Effector CD4-positive, alpha-beta T cell (primary cell): ENCODE data around the gene ORAI3.

Experiments
- DNase-seq: peaks from one replicate; pipeline ENCODE4 v3.0.0-alpha.2; 2020

The ORAI3 gene

DNA sequence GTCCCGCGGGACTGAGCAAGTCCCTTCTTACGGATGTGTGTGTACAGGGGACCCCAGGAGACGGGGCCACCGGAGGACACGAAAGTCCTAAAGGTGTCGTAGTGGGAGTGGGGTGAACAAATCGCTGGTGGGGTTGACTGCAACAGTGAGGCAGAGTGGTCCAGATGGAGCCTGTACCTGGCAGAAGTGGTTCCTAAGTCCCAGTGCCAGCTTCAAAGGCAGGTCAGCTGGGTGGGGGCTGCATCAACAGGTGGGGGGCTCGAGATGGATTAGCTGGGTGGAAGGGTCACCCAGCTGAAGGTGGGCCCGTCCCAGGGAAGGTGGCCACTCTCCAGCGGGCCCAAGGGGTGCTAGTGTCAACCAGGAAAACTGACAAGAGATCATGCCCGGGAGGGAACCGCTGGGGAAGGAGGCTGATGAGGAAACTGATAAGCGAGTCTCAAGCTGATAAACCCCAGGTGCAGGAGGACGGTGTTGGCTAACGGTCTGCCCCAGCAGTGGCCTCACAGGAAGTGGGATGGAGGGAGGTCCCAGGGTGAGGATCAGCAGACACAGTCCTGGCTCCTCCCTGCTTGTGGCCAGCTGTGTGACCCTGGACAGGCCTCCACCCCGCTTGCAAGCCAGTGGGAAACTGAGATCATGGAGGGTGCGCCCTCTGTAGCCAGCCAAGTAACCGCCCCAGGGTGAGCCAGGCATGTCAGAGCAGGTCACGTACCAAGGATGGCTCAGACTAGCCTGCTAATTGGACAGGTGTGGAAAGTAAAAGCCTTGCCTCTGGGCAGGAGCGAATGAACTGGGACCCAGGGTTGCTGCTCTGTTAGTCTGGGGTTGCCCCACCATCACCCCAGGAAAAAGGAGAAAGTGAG lies 1.0 kb downstream of the ORAI3 start:
- DNase-seq: no peak

DNA sequence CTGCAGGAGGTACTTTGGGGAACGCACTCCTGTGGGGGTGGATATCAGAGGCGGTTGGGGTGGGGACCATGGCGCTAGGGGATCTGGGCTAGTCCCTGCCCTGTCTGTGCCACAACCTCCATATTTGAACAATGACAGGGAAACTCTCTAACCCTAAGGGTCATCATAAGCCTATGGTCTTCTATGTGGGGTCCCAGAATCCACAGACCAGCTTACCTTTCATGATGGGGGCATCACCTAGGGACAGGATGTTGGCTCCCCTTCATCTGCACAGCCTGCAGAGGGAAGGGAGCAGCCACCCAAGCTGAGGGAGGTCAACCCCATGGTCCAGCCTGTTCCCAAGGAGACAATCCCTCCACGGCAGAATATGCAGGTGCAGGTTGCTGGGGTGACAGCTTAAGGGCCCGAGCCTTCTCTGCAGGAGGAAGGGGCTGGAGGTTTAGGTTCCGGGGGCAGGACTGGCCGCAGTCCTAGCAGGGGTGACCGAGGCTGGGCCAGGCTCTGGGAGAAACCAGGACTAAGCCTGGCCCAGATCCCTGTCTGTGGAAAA lies 1.7 kb downstream of the ORAI3 start:
- DNase-seq: no peak

DNA sequence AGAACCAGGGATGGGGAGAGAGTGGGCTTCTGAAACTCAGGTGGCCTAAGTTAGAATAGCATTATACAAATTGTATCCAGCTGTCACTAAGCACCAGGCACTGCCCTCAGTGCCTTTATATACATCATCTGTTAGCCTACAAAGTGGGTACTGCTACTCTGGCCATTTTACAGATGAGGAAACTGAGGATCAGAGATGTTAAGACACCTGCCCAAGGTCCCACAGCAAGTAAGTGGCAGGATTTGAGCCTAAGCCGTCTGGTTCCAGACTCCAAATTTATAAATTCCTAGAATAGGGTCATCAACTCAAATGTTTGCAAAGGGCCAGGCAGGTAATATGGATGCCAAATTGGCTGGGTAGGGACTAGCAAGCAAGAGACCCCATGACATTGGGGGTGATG lies 2.3 kb downstream of the ORAI3 start:
- DNase-seq: no peak

DNA sequence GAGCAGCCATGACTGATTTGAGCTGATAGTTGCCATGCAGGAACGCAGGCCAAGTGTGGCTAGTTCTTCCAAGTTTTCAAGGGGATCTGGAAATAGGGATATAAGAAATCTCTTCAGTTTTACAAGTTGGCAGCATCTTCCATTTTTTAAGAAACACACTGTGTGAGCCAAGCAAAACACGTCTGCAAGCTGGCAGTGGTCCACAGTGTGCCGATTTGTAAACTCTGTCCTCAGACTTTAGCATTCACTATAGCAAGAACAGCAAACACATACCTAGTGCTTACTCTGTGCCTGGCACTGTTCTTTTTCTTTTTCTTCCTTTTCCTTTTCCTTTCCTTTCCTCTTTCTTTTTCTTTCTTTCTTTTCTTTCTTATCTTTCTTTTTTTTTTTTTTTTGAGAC lies 2.9 kb downstream of the ORAI3 start:
- DNase-seq: no peak

DNA sequence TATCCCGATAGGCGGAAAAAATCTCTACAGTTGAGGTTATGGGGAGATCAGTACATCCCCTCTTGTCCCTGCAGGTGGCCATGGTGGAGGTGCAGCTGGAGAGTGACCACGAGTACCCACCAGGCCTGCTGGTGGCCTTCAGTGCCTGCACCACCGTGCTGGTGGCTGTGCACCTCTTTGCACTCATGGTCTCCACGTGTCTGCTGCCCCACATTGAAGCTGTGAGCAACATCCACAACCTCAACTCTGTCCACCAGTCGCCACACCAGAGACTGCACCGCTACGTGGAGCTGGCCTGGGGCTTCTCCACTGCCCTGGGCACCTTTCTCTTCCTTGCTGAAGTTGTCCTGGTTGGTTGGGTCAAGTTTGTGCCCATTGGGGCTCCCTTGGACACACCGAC lies 4.2 kb downstream of the ORAI3 start:
- no peak for DNase-seq

DNA sequence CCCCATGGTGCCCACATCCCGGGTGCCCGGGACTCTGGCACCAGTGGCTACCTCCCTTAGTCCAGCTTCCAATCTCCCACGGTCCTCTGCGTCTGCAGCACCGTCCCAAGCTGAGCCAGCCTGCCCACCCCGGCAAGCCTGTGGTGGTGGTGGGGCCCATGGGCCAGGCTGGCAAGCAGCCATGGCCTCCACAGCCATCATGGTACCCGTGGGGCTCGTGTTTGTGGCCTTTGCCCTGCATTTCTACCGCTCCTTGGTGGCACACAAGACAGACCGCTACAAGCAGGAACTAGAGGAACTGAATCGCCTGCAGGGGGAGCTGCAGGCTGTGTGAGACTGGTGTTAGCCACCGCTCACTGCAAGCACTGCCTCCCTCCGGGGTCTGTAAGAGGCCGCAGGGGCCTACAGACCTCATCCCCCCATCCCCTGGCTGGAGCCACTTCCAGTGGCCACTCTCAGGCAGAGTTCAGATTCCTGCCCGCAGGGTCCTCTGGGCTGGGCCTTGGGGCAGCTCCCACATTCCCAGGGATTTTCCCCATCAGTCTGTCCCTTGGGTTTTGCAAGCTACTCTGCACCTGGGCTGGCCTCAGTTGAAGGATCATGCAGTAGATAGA lies 4.8 kb downstream of the ORAI3 start:
- DNase-seq: peak; percentile 49

DNA sequence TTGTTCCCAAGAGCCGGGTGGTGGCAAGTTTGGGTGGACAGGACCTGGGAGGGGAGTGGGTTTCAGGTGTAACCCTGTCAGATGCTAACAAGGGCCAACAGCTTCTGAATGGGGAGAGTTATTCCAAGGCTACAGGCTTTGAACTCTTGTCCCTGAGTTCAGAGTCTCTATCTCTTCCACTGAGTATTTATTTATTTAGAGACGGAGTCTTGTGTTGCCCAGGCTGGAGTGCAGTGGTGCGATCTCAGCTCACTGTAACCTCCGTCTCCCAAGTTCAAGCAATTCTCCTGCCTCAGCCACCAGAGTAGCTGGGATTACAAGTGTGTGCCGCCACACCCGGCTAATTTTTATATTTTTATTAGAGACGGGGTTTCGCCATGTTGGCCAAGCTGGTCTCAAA lies 6.1 kb downstream of the ORAI3 start:
- DNase-seq: no peak

DNA sequence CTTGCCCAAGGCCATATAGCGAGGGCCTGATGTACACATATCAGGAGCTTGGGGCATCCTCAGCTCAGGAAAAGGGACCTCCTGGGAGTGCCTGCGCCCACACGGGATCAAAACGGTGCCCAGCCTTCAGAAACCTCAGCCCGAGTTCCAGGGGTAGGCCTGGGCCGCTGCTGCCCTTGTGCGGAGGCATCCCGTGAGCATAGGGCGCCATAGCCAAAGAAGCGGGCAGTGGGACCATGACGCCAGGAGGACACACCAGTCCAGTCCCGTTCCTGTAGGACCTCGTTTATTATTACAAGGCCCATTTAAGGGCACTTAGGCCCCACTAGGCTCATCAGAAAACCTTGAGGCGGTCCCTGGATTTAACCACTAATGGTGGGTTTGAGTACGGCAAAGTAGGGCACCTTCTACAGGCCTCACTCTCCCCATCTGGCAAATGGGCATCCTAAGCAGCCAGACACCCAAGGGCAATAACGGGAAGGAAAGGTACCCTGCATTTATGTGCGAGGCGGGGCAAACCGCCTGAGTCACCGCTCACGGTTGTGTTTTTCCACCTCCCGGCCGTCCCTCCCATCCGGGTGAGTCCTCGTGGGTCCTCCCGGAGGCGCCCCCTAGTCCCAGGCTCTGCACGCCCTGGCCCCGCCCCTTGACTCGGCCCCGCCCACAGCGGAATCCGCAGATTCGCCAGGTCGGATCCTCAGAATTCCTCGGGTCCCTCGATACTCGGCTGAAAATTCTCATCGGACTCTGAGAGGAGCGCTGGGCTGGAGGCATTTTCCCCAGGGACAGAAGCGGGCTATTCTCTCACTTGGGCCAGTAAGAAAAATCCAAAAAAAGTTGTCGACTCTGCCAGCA lies 8.0 kb downstream of the ORAI3 start:
- peak; percentile 82 for DNase-seq

DNA sequence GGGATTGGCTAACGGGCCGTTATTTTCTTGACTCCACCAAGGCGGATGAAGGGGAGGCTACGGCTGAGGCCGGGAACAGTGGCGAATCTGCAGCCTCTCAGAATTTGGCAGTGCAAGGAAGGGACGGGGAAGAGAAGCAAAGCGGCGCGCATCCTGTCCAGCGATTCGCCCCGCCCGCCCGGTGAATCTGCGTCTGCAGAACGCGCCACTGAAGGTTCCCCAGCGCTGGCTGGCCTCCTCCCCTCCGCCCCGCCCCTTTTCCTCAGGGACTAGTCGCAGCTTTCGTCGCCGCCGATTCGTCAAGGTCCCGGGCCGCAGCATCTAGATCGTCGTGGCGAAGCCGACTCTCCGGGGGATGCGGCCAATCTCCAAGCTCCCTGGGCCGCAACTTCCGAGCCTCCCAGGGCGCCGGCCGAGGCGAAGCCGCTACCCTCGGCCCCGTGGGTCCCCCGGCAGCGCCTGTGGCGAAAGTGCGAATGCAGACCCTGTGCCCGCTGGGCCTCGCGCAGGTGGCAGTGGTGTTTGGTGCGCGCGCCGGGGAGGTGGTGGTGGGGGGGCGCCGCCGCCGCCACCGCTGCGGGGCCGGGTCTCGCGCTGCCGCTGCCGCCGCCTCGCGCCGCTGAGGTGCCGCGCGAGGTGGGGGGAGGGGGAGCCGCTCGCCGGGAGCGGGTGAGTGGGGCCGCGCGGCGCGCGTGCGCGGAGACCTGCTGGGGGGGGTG lies 8.7 kb downstream of the ORAI3 start, which contains the start of gene SETD1A:
Gene SETD1A, plus strand, starts transcription at position 299 of the 719 bp plus-strand sequence. CDS start 978 bp downstream, outside the sequence.
- DNase-seq: peak; percentile 97

DNA sequence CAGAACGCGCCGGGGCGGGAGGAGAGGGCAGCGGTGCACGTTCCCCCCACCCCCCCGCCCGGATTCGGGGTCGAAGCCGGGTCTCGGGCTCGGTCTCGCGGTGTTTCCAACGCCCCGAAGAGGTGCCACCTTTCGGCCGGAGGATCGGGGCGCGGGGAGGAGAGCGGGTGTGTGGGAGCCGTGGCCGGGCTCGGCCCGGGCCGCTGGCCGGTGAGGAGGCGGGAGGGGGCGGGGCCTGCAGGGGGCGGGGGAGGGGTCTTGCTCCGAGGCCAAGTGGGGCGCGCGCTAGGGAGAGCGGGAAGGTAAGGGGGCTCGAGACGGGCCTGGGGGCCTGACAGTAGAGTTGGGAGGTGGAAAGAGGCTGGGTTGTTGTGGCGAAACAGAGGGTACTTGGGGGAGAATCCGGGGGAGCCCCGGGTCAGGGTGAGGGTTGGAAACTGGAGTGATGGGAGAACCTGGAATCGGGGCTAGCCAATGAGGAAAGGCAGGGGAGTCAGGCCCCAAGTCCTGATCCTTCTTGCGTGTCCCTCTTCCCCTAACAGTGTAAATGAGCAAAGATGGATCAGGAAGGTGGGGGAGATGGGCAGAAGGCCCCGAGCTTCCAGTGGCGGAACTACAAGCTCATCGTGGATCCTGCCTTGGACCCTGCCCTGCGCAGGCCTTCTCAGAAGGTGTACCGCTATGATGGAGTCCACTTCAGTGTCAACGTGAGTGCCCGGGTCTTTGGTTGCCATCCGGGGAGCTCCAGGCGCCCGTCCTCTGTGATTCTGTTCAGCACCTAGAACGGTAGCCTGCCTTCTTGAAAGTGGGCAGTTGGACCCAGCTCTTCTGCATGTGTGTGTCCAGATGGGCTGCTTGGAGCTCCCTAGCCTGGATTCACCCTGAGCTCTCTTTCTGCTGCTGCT lies 9.6 kb downstream of the ORAI3 start:
- DNase-seq: peak; percentile 65

DNA sequence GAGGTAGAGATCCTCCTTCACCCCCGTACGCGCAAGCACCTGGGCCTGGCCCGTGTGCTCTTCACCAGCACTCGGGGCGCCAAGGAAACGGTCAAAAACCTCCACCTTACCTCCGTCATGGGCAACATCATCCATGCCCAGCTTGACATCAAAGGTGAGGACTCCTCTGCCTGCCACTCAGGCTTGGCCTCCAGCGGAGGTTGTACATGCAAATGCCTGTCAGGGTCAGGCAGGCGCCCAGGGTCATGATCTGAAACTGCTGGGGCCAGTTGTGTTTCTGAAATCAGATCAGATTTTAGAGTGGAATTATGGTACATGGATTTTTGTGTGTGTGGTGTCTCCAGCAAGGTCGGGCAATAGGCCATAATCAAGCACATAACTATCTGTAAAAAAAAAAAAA lies 12.5 kb downstream of the ORAI3 start:
- no peak for DNase-seq

DNA sequence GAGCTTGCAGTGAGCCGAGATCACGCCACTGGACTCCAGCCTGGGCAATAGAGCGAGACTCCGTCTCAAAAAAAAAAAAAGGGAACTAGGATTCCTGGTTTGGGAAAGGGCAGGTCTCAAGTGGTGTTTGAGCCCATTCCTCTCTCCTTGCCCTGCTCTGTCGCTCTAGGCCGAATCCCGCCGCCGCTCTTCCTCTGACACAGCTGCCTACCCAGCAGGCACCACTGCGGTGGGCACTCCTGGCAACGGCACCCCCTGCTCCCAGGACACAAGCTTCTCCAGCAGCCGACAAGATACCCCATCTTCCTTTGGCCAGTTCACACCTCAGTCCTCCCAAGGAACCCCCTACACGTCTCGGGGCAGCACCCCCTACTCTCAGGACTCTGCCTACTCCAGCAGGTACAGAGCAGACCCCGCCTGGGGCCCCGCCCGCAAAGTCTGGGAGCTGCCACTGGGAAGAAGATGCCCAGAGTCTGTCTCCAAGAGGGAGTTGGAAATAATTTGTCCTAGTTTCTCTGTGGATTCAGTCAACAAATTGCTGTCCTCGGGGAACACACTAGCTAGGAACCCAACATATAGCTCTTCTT lies 15.2 kb downstream of the ORAI3 start:
- no peak for DNase-seq

DNA sequence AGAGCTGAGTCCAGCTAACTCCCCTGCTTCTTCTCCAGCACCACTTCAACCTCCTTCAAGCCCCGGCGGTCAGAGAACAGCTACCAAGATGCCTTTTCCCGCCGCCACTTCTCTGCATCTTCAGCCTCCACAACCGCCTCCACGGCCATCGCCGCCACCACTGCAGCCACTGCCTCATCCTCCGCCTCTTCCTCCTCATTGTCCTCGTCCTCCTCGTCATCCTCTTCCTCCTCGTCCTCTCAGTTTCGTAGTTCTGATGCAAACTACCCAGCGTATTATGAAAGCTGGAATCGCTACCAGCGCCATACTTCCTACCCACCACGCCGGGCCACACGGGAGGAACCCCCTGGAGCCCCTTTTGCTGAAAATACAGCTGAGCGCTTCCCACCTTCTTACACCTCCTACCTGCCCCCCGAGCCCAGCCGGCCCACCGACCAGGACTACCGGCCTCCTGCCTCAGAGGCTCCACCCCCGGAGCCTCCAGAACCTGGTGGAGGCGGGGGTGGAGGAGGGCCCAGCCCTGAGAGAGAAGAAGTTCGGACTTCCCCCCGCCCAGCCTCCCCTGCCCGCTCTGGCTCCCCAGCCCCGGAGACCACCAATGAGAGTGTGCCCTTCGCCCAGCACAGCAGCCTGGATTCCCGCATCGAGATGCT lies 15.8 kb downstream of the ORAI3 start:
- DNase-seq: no peak

DNA sequence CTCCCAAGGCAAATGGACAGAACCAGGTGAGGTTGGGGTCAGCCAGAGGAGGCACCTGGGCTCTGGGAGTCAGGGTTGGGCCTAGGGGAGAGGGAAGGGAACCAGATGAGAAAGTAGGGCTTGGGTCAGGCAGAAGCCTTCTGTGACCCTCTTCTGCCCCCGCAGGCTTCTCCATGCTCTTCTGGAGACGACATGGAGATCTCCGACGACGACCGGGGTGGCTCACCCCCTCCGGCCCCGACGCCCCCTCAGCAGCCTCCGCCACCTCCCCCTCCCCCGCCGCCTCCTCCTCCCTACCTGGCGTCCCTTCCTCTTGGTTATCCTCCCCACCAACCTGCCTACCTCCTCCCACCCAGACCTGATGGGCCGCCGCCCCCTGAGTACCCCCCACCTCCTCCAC lies 16.6 kb downstream of the ORAI3 start:
- no peak for DNase-seq

DNA sequence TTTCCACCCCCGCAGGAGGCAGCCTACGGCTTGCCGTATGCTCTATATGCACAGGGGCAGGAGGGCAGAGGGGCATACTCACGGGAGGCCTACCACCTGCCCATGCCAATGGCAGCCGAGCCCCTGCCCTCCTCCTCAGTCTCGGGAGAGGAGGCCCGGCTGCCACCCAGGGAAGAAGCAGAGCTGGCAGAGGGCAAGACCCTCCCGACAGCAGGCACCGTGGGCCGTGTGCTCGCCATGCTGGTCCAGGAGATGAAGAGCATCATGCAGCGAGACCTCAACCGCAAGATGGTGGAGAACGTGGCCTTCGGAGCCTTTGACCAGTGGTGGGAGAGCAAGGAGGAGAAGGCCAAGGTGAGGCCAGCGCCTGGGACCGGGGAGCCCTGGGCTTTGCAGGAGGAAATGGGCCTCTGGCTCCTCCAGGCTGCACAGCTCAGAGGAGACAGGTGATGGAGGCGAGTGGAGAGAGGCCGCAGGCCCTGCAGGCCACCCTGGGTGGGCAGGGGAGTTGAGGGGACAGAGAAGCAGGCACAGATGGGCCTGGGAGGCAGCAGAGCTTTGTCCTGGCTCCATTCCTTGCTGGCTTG lies 17.3 kb downstream of the ORAI3 start:
- DNase-seq: no peak

DNA sequence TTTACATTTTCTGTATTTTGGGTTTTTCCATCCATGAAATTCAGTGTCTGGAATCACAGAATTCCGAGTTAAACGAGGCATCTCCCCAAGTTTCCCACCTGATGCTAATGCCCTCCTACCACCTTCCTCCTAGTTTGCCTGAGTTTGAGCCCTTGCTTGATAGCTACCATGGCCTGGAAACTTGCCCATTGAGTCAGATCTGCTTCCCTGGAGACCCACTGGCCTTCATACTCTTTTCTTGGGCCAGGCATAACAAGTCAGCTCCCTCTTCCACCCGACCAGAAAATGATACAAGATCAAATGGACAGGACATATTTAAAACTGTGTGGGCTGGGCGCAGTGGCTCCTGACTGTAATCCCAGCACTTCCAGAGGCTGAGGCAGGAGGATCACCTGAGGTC lies 18.9 kb downstream of the ORAI3 start:
- DNase-seq: no peak

DNA sequence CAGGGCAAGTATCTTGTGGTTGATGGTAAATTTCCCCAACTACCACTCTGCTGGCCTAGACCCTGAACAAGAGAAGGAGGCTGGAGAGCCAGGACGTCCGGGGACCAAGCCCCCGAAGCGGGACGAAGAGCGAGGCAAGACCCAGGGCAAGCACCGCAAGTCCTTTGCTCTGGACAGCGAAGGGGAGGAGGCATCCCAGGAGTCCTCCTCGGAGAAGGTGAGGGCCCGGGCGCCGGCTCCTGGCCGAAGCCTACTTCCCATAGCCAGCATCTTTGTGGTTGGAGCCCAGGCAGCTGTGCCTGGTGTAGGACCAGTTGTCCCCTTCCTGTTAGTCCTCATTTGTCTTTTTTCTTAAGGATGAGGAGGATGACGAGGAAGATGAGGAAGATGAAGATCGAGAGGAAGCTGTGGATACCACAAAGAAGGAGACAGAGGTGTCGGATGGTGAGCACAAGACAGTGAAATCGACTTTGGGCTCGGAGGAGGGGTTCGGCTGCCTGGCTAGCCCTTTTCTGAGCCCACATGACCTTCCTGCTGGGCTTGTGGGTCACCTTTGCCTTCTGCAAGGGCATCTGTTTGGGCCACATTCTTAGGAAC lies 20.5 kb downstream of the ORAI3 start:
- no peak for DNase-seq

DNA sequence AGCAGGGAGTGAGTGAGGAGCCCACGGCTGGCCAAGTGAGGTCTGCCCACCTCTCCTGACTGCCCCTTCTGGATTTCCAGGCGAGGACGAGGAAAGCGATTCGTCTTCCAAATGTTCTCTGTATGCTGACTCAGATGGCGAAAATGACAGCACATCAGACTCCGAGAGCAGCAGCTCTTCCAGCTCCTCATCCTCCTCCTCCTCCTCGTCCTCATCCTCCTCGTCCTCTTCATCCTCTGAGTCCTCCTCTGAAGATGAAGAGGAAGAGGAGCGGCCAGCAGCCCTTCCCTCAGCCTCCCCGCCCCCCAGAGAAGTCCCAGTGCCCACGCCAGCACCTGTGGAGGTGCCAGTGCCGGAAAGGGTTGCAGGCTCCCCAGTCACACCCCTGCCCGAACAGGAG lies 22.4 kb downstream of the ORAI3 start:
- no peak for DNase-seq

DNA sequence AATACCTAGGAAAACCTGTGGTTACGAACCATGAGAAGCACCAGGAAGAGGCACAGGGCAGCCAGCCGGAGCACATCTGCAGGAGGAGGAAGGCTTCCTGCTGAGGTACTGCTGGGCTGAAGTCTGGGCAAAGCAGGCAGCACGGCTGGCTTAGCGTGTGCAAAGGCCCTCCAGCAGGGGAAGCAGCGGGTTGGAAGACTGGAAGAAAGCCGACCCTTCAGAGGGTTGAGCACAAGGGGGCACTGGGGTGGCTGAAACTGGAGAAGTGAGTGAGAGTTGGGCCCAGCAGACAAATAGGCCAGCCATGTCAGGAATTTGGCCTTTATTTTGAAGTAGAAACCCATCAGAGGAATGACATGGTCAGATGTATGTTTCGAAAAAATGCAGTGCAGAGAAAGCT lies 24.0 kb downstream of the ORAI3 start:
- DNase-seq: no peak

DNA sequence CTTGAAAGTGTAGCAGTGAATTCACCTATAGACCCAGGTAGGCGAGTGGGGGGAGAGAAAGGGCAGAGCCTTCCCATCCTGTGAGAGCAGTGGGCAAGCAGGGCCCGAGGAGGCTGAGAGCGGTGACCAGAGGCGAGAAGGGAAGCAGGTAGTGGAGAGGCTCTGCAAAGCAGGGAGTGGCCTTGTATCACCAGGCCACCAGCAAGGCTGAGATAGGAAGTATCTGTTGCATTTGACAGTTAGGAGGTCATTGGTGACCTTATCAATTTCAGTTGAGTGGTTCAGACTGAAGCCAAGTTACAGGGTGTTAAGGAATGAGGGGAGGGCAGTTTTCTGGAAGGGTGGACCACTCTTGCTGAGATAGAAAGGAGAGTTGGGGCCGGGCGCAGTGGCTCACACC lies 25.5 kb downstream of the ORAI3 start:
- no peak for DNase-seq
